HEK293 (cell line): ENCODE data around the gene NECTIN2.

Source experiments
- CTCF ChIA-PET: fragments of 350-600 bp; formaldehyde crosslinking; extraction: SDS; loops from one replicate; lab custom pipeline; 2021; ENCODE audit warnings: antibody characterized with exemption; lab: Yijun Ruan, JAX
- POLR2A ChIA-PET: fragments of 300-600 bp; formaldehyde crosslinking; extraction: SDS; loops from one replicate; lab custom pipeline; 2020; ENCODE audit warnings: antibody characterized with exemption, inconsistent platforms; lab: Yijun Ruan, JAX
- H3K27ac ChIP-seq: fragments of 200-500 bp; sonication (Bioruptor generic); 2 replicates; pipeline ENCODE4 v1.5.1; 2014; ENCODE audit warnings: low read depth, low read length, control low read depth, inconsistent platforms; ENCODE audit errors: extremely low read depth
- H3K36me3 ChIP-seq, 2 experiments: fragments of 200-500 bp in 1 of 2; sonication (Bioruptor generic) in 1 of 2; 1 replicate in 1 of 2; 2 replicates in 1 of 2; pipeline ENCODE4 v1.5.1; 2014 to 2017; ENCODE audit warnings: inconsistent platforms in 2 of 2, low read length in 2 of 2; ENCODE audit not compliant: control insufficient read depth in 2 of 2, insufficient read depth in 1 of 2
- H3K4me1 ChIP-seq: fragments of 200-500 bp; sonication (Bioruptor generic); 2 replicates; pipeline ENCODE4 v1.5.1; 2014; ENCODE audit warnings: mild to moderate bottlenecking, low read length, inconsistent platforms; ENCODE audit not compliant: control insufficient read depth, insufficient read depth
- H3K4me3 ChIP-seq: 2 replicates; pipeline ENCODE4 v1.5.1; 2011; ENCODE audit warnings: low read depth, mild to moderate bottlenecking, control low read depth, low read length, moderate library complexity
- H3K9me3 ChIP-seq: fragments of 200-500 bp; sonication (Bioruptor generic); 2 replicates; pipeline ENCODE4 v1.5.1; 2014; ENCODE audit warnings: low read depth, low read length, inconsistent platforms; ENCODE audit not compliant: control insufficient read depth, insufficient read depth
- ZBTB17 ChIP-seq: fragments of 450-650 bp; formaldehyde crosslinking; IDR thresholded peaks from 2 replicates; pipeline ENCODE4 v1.5.1; 2016; ENCODE audit warnings: missing biosample characterization, missing genetic modification characterization
- ZNF121 ChIP-seq: fragments of 450-650 bp; formaldehyde crosslinking; IDR thresholded peaks from 2 replicates; pipeline ENCODE4 v1.5.1; 2016; ENCODE audit warnings: missing biosample characterization, missing genetic modification characterization
- ZNF133 ChIP-seq: fragments of 450-650 bp; formaldehyde crosslinking; IDR thresholded peaks from 2 replicates; pipeline ENCODE4 v1.5.1; 2016; ENCODE audit warnings: missing biosample characterization, missing genetic modification characterization
- ZNF24 ChIP-seq: fragments of 450-650 bp; formaldehyde crosslinking; IDR thresholded peaks from 2 replicates; pipeline ENCODE4 v1.5.1; 2016; ENCODE audit warnings: missing biosample characterization, missing genetic modification characterization
- ZNF274 ChIP-seq, 2 experiments: fragments of 200-500 bp in 1 of 2; fragments of 450-650 bp in 1 of 2; sonication (Bioruptor generic) in 1 of 2; formaldehyde crosslinking in 1 of 2; IDR thresholded peaks; 2 replicates each; pipeline versions ENCODE4 v1.5.1 to v1.6.1; 2014 to 2016; ENCODE audit warnings: borderline replicate concordance in 1 of 2, inconsistent platforms in 1 of 2, low read length in 1 of 2, missing biosample characterization in 1 of 2, missing genetic modification characterization in 1 of 2
- ZNF302 ChIP-seq: fragments of 450-650 bp; formaldehyde crosslinking; IDR thresholded peaks from 2 replicates; pipeline ENCODE4 v1.5.1; 2016; ENCODE audit warnings: missing biosample characterization, missing genetic modification characterization, low read depth
- ZNF324 ChIP-seq: fragments of 450-650 bp; formaldehyde crosslinking; IDR thresholded peaks from 2 replicates; pipeline ENCODE4 v1.5.1; 2016; ENCODE audit warnings: missing biosample characterization, missing genetic modification characterization
- ZNF335 ChIP-seq: fragments of 450-650 bp; formaldehyde crosslinking; conservative IDR thresholded peaks from 2 replicates; pipeline ENCODE4 v1.5.1; 2016; ENCODE audit warnings: missing biosample characterization, missing genetic modification characterization
- ZNF530 ChIP-seq: fragments of 450-650 bp; formaldehyde crosslinking; IDR thresholded peaks from 2 replicates; pipeline ENCODE4 v1.5.1; 2016; ENCODE audit warnings: low read depth, missing biosample characterization, missing genetic modification characterization
- ZNF768 ChIP-seq: fragments of 450-650 bp; formaldehyde crosslinking; IDR thresholded peaks from 2 replicates; pipeline ENCODE4 v1.5.1; 2018; ENCODE audit warnings: missing biosample characterization, mild to moderate bottlenecking, missing genetic modification characterization
- ZNF792 ChIP-seq: fragments of 450-650 bp; formaldehyde crosslinking; IDR thresholded peaks from 2 replicates; pipeline ENCODE4 v1.5.1; 2016; ENCODE audit warnings: missing biosample characterization, missing genetic modification characterization
- TF ChIP-seq, protein P1 (sequence below): fragments of 450-650 bp; formaldehyde crosslinking; IDR thresholded peaks from 2 replicates; pipeline ENCODE4 v1.5.1; 2017; ENCODE audit warnings: missing biosample characterization, missing genetic modification characterization
- TF ChIP-seq, protein P2 (sequence below): fragments of 450-650 bp; formaldehyde crosslinking; IDR thresholded peaks from 2 replicates; pipeline ENCODE4 v1.5.1; 2016; ENCODE audit warnings: missing biosample characterization, missing genetic modification characterization
- TF ChIP-seq, protein P3 (sequence below): fragments of 450-650 bp; formaldehyde crosslinking; IDR thresholded peaks from 2 replicates; pipeline ENCODE4 v1.5.1; 2016; ENCODE audit warnings: missing biosample characterization, missing genetic modification characterization
- TF ChIP-seq, protein P4 (sequence below): fragments of 450-650 bp; formaldehyde crosslinking; IDR thresholded peaks from 2 replicates; pipeline ENCODE4 v1.5.1; 2016; ENCODE audit warnings: missing biosample characterization, missing genetic modification characterization

NECTIN2 gene

DNA sequence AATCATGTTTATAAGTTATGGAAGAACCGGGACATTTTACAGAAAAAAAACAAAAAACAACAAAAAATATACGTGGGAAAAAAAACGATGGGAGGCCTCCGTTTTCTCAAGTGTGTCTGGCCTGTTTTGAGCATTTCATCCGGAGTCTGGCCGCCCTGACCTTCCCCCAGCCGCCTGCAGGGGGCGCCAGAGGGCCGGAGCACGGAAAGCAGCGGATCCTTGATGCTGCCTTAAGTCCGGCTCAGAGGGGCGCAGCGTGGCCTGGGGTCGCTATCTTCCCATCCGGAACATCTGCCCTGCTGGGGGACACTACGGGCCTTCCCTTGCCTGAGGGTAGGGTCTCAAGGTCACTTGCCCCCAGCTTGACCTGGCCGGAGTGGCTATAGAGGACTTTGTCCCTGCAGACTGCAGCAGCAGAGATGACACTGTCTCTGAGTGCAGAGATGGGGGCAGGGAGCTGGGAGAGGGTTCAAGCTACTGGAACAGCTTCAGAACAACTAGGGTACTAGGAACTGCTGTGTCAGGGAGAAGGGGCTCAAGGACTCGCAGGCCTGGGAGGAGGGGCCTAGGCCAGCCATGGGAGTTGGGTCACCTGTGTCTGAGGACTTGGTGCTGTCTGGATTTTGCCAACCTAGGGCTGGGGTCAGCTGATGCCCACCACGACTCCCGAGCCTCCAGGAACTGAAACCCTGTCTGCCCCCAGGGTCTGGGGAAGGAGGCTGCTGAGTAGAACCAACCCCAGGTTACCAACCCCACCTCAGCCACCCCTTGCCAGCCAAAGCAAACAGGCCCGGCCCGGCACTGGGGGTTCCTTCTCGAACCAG lies 57.7 kb downstream of the NECTIN2 start (continued):
- no peak for TF ChIP-seq ZNF121 (tag by site-specific recombination)
- TF ChIP-seq, protein P1, sequence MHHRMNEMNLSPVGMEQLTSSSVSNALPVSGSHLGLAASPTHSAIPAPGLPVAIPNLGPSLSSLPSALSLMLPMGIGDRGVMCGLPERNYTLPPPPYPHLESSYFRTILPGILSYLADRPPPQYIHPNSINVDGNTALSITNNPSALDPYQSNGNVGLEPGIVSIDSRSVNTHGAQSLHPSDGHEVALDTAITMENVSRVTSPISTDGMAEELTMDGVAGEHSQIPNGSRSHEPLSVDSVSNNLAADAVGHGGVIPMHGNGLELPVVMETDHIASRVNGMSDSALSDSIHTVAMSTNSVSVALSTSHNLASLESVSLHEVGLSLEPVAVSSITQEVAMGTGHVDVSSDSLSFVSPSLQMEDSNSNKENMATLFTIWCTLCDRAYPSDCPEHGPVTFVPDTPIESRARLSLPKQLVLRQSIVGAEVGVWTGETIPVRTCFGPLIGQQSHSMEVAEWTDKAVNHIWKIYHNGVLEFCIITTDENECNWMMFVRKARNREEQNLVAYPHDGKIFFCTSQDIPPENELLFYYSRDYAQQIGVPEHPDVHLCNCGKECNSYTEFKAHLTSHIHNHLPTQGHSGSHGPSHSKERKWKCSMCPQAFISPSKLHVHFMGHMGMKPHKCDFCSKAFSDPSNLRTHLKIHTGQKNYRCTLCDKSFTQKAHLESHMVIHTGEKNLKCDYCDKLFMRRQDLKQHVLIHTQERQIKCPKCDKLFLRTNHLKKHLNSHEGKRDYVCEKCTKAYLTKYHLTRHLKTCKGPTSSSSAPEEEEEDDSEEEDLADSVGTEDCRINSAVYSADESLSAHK (tag by site-specific recombination), result no peak
- no peak for TF ChIP-seq ZNF133
- no peak for TF ChIP-seq ZNF274 (IDR thresholded peaks at IDR 0.05; ENCODE audit: low read length)
- TF ChIP-seq ZNF274 (tag by site-specific recombination; IDR thresholded peaks at IDR 0.05; ENCODE audit: borderline replicate concordance), result no peak
- TF ChIP-seq ZNF24 (tag by site-specific recombination), result no peak
- TF ChIP-seq ZNF324 (tag by site-specific recombination), result no peak
- TF ChIP-seq ZBTB17, result peak; percentile 55

DNA sequence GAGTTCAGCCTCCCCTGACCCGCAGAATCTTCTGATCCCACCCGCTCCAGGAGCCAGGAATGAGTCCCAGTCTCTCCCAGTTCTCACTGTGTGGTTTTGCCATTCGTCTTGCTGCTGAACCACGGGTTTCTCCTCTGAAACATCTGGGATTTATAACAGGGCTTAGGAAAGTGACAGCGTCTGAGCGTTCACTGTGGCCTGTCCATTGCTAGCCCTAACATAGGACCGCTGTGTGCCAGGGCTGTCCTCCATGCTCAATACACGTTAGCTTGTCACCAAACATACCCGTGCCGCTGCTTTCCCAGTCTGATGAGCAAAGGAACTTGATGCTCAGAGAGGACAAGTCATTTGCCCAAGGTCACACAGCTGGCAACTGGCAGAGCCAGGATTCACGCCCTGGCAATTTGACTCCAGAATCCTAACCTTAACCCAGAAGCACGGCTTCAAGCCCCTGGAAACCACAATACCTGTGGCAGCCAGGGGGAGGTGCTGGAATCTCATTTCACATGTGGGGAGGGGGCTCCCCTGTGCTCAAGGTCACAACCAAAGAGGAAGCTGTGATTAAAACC lies 58.4 kb downstream of the NECTIN2 start:
- no peak overlapping the region for H3K27ac ChIP-seq
- TF ChIP-seq, protein P2, sequence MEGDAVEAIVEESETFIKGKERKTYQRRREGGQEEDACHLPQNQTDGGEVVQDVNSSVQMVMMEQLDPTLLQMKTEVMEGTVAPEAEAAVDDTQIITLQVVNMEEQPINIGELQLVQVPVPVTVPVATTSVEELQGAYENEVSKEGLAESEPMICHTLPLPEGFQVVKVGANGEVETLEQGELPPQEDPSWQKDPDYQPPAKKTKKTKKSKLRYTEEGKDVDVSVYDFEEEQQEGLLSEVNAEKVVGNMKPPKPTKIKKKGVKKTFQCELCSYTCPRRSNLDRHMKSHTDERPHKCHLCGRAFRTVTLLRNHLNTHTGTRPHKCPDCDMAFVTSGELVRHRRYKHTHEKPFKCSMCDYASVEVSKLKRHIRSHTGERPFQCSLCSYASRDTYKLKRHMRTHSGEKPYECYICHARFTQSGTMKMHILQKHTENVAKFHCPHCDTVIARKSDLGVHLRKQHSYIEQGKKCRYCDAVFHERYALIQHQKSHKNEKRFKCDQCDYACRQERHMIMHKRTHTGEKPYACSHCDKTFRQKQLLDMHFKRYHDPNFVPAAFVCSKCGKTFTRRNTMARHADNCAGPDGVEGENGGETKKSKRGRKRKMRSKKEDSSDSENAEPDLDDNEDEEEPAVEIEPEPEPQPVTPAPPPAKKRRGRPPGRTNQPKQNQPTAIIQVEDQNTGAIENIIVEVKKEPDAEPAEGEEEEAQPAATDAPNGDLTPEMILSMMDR (tag by site-specific recombination), result peak; percentile 32
- no peak for TF ChIP-seq ZNF121 (tag by site-specific recombination)
- TF ChIP-seq, protein P3, sequence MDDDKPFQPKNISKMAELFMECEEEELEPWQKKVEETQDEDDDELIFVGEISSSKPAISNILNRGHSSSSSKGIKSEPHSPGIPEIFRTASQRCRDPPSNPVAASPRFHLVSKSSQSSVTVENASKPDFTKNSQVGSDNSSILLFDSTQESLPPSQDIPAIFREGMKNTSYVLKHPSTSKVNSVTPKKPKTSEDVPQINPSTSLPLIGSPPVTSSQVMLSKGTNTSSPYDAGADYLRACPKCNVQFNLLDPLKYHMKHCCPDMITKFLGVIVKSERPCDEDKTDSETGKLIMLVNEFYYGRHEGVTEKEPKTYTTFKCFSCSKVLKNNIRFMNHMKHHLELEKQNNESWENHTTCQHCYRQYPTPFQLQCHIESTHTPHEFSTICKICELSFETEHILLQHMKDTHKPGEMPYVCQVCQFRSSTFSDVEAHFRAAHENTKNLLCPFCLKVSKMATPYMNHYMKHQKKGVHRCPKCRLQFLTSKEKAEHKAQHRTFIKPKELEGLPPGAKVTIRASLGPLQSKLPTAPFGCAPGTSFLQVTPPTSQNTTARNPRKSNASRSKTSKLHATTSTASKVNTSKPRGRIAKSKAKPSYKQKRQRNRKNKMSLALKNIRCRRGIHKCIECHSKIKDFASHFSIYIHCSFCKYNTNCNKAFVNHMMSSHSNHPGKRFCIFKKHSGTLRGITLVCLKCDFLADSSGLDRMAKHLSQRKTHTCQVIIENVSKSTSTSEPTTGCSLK, result no peak
- TF ChIP-seq ZNF768 (tag by site-specific recombination), result peak; percentile 89
- H3K4me1 ChIP-seq, result peaks cover 6% of the 10 kb centered on the region; the same call in 1 of the 2 replicates
- H3K9me3 ChIP-seq, result no peaks in the 10 kb centered on the region
- ChIA-PET CTCF (interaction anchor here (0.5 to 5.0 kb wide), 31 partner anchors 9 to 621 kb away, joined by 3 to 101 read pairs (median 4); partner anchors contain the start of genes APOC1, APOC2, CLPTM1 and TOMM40), POLR2A (interaction anchor here (0.5 to 1.2 kb wide), 2 partner anchors 14 to 384 kb away, joined by 4 to 5 read pairs; partner anchors contain the start of gene TOMM40)
- no peak overlapping the region for H3K4me3 ChIP-seq
- H3K36me3 ChIP-seq, result peaks cover 15 to 30% of the 10 kb centered on the region in 2 experiments; a peak in 2 of 3 replicates

DNA sequence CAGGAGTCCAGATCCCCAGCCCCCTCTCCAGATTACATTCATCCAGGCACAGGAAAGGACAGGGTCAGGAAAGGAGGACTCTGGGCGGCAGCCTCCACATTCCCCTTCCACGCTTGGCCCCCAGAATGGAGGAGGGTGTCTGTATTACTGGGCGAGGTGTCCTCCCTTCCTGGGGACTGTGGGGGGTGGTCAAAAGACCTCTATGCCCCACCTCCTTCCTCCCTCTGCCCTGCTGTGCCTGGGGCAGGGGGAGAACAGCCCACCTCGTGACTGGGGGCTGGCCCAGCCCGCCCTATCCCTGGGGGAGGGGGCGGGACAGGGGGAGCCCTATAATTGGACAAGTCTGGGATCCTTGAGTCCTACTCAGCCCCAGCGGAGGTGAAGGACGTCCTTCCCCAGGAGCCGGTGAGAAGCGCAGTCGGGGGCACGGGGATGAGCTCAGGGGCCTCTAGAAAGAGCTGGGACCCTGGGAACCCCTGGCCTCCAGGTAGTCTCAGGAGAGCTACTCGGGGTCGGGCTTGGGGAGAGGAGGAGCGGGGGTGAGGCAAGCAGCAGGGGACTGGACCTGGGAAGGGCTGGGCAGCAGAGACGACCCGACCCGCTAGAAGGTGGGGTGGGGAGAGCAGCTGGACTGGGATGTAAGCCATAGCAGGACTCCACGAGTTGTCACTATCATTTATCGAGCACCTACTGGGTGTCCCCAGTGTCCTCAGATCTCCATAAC lies 59.5 kb downstream of the NECTIN2 start, which contains the start of gene APOE:
Gene APOE, plus strand, starts transcription at position 360 of the 724 bp plus-strand sequence. CDS start 829 bp downstream, outside the sequence.
- Histone ChIP-seq H3K27ac (peak within 1 kb of the TSS; percentile 24; the same call in 1 of the 2 replicates), H3K36me3 (peaks cover 12 to 19% of the 10 kb centered on the region in 2 experiments; a peak in 2 of 3 replicates), H3K4me3 (peak within 1 kb of the TSS; percentile 13), H3K4me1 (peaks cover 6% of the 10 kb centered on the region; the same call in 1 of the 2 replicates), H3K9me3 (no peaks in the 10 kb centered on the region)
- ChIA-PET CTCF (interaction anchor here (0.6 to 5.0 kb wide), 14 partner anchors 8 to 433 kb away, joined by 3 to 101 read pairs (median 11); partner anchors contain the start of genes APOC1, CLPTM1 and TOMM40), POLR2A (interaction anchor here (0.5 to 1.3 kb wide), 9 partner anchors 12 to 383 kb away, joined by 3 to 7 read pairs (median 4); partner anchors contain the start of genes RELB and TOMM40)
- TF ChIP-seq ZNF335 (tag by site-specific recombination) (peak; percentile 38; the same call in 1 of the 2 replicates), ZNF302 (tag by site-specific recombination) (no peak), ZNF530 (tag by site-specific recombination) (no peak), ZNF792 (tag by site-specific recombination) (peak; percentile 41; the same call in 1 of the 2 replicates), ZBTB17 (0 out of 2 replicates have a peak, but pooled peaks have one; percentile 18)
- TF ChIP-seq, protein P4, sequence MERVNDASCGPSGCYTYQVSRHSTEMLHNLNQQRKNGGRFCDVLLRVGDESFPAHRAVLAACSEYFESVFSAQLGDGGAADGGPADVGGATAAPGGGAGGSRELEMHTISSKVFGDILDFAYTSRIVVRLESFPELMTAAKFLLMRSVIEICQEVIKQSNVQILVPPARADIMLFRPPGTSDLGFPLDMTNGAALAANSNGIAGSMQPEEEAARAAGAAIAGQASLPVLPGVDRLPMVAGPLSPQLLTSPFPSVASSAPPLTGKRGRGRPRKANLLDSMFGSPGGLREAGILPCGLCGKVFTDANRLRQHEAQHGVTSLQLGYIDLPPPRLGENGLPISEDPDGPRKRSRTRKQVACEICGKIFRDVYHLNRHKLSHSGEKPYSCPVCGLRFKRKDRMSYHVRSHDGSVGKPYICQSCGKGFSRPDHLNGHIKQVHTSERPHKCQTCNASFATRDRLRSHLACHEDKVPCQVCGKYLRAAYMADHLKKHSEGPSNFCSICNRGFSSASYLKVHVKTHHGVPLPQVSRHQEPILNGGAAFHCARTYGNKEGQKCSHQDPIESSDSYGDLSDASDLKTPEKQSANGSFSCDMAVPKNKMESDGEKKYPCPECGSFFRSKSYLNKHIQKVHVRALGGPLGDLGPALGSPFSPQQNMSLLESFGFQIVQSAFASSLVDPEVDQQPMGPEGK (tag by site-specific recombination), result peak; percentile 49
